HCT116 (cell line): Measurements from ENCODE around the gene HAVCR2. TPM values are rescaled to one million over a fixed set of nuclear protein-coding genes. Genes with fewer than 3 reads are reported as not detected.

Experiments used
- ATAC-seq: fragments of 200-7000 bp; cut with Tn5 transposase; 2 replicates; pipeline ENCODE4 v1.9.1; 2020; ENCODE audit warnings: mild to moderate bottlenecking, moderate library complexity
- BruUV-seq: library from RNA; stranded (reverse); fragments of 400-500 nt; replicated peaks from 2 replicates; lab custom pipeline; 2021; lab: Mats Ljungman, UMichigan
- CTCF ChIA-PET: fragments of 300-600 bp; sonication (Branson Sonifier 250); formaldehyde crosslinking; loops from one replicate; lab custom pipeline; 2021; ENCODE audit warnings: antibody characterized with exemption; lab: Charles Lee
- POLR2A ChIA-PET: fragments of 300-600, 350-600 bp; sonication (Branson Sonifier 250); formaldehyde crosslinking; loops from one replicate; lab custom pipeline; 2021; ENCODE audit warnings: antibody characterized with exemption; lab: Charles Lee
- RAD21 ChIA-PET, 2 experiments: fragments of 300-600 bp; sonication (Branson Sonifier 250); formaldehyde crosslinking; loops; one replicate each; lab custom pipeline; 2023; ENCODE audit warnings: low total read pairs in 2 of 2; ENCODE audit not compliant: uncharacterized antibody in 2 of 2, unreplicated experiment in 2 of 2, low non-redundant PET in 1 of 2; lab: Charles Lee
- DNase-seq: peaks from one replicate; pipeline ENCODE4 v3.0.0-alpha.2; 2010; ENCODE audit warnings: low read depth, low spot score
- H2AFZ ChIP-seq: fragments of 200-600 bp; shearing (Covaris generic), sonication (generic); 2 replicates; pipeline ENCODE4 v1.6.1; 2017; ENCODE audit warnings: low read depth, mixed run types, mixed read lengths, antibody characterized with exemption, low read length; ENCODE audit not compliant: poor library complexity, severe bottlenecking
- H3K27ac ChIP-seq: 2 replicates; pipeline ENCODE4 v1.5.1; 2012; ENCODE audit warnings: low read depth, low read length
- H3K27me3 ChIP-seq: fragments of 200-600 bp; sonication (generic); 2 replicates; pipeline ENCODE4 v1.6.1; 2016; ENCODE audit warnings: mixed run types, low read length, mixed read lengths; ENCODE audit not compliant: insufficient read depth
- H3K36me3 ChIP-seq, 2 experiments: fragments of 200-500 bp in 1 of 2; fragments of 200-600 bp in 1 of 2; sonication (Bioruptor generic) in 1 of 2; sonication (generic) in 1 of 2; 2 replicates each; pipeline versions ENCODE4 v1.5.1 to v1.6.1; 2014 to 2016; ENCODE audit warnings: low read length in 2 of 2, inconsistent platforms in 1 of 2, mixed read lengths in 1 of 2, mixed run types in 1 of 2; ENCODE audit not compliant: insufficient read depth in 2 of 2, control insufficient read depth in 1 of 2
- H3K4me1 ChIP-seq, 2 experiments: fragments of 200-600 bp in 1 of 2; sonication (generic) in 1 of 2; 2 replicates each; pipeline versions ENCODE4 v1.5.1 to v1.6.1; 2012 to 2017; ENCODE audit warnings: low read length in 2 of 2, inconsistent platforms in 1 of 2, mild to moderate bottlenecking in 1 of 2, mixed read lengths in 1 of 2, mixed run types in 1 of 2, moderate library complexity in 1 of 2; ENCODE audit not compliant: insufficient read depth in 2 of 2, control insufficient read depth in 1 of 2
- H3K4me2 ChIP-seq: fragments of 200-600 bp; sonication (generic); 2 replicates; pipeline ENCODE4 v1.6.1; 2017; ENCODE audit warnings: mixed run types, low read length, mixed read lengths
- H3K4me3 ChIP-seq, 2 experiments: fragments of 200-600 bp in 1 of 2; sonication (generic) in 1 of 2; replicated peaks in 1 of 2; 2 replicates each; pipeline ENCODE4 v1.5.1; 2011 to 2016; ENCODE audit warnings: low read length in 2 of 2, control low read depth in 1 of 2, low read depth in 1 of 2, mild to moderate bottlenecking in 1 of 2, mixed read lengths in 1 of 2, mixed run types in 1 of 2
- H3K79me2 ChIP-seq: fragments of 200-600 bp; sonication (generic); 2 replicates; pipeline ENCODE4 v1.6.1; 2017; ENCODE audit warnings: mild to moderate bottlenecking, mixed run types, low read length, moderate library complexity, mixed read lengths; ENCODE audit not compliant: insufficient read depth
- H3K9ac ChIP-seq: fragments of 200-600 bp; sonication (generic); 2 replicates; pipeline ENCODE4 v1.6.1; 2016; ENCODE audit warnings: low read length, mixed read lengths
- H3K9me2 ChIP-seq: fragments of 200-600 bp; sonication (generic), shearing (Covaris generic); 2 replicates; pipeline ENCODE4 v1.6.1; 2017; ENCODE audit warnings: mixed run types, mild to moderate bottlenecking, moderate library complexity; ENCODE audit not compliant: insufficient read depth
- H3K9me3 ChIP-seq, 2 experiments: fragments of 200-500 bp in 1 of 2; fragments of 200-600 bp in 1 of 2; sonication (Bioruptor generic) in 1 of 2; sonication (generic) in 1 of 2; 2 replicates each; pipeline ENCODE4 v1.6.1; 2014 to 2017; ENCODE audit warnings: low read length in 2 of 2, mixed read lengths in 2 of 2, inconsistent platforms in 1 of 2, low read depth in 1 of 2, mild to moderate bottlenecking in 1 of 2, mixed run types in 1 of 2, moderate library complexity in 1 of 2; ENCODE audit not compliant: control insufficient read depth in 1 of 2, insufficient read depth in 1 of 2
- H4K20me1 ChIP-seq: fragments of 200-600 bp; sonication (generic), shearing (Covaris generic); 2 replicates; pipeline ENCODE4 v1.6.1; 2017; ENCODE audit warnings: mixed run types, mild to moderate bottlenecking, moderate library complexity; ENCODE audit not compliant: insufficient read depth
- CEBPB ChIP-seq: IDR thresholded peaks from 2 replicates; pipeline ENCODE4 v1.6.1; 2012; ENCODE audit warnings: low read depth
- EZH2phosphoT487 ChIP-seq: fragments of 200-600 bp; IDR thresholded peaks from 2 replicates; pipeline ENCODE4 v1.6.1; 2018; ENCODE audit warnings: antibody characterized with exemption, borderline replicate concordance
- POLR2AphosphoS5 ChIP-seq: IDR thresholded peaks from 2 replicates; pipeline ENCODE4 v1.6.1; 2011; ENCODE audit warnings: mild to moderate bottlenecking, low read depth, low read length, moderate library complexity
- ZFX ChIP-seq: fragments of 450-650 bp; IDR thresholded peaks from 2 replicates; pipeline ENCODE4 v1.6.1; 2017
- ZNF274 ChIP-seq: fragments of 200-500 bp; sonication (Bioruptor generic); IDR thresholded peaks from 2 replicates; pipeline ENCODE4 v1.6.1; 2014; ENCODE audit warnings: mild to moderate bottlenecking, low read depth, low read length, inconsistent platforms
- intact Hi-C: fragments of 100-400 bp; cut with micrococcal nuclease; formaldehyde crosslinking; loops from 2 replicates; pipeline ENCODE4 v1.10.0; 2022
- total RNA-seq: library from RNA; stranded (reverse); gene quantifications from one replicate; pipeline ENCODE4 v1.2.1, GENCODE V29; 2021; ENCODE audit not compliant: unreplicated experiment
- TF ChIP-seq, protein P1 (sequence below): IDR thresholded peaks from 2 replicates; pipeline ENCODE4 v1.6.1; 2012

Gene HAVCR2
- total RNA-seq, 1 experiment from 2014 or later, result 0.07 TPM

DNA sequence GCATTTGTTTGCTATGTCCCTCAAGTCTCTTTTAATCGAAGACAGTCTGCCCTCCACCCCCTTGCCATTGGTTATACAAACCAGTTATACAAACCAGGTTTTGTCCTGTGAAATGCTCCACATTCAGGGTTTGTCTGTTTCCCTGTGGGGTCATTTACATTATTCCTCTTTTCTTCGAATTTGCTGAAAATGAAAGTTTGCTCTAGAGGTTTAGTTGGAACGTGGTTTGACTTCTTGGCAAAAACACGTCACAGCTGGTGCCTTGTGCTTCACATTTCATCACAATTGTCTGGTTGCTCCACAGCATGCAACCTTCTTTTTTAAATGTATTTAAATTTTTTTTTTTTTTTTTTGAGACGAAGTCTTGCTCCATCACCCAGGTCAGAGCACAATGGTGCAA lies 4.2 kb upstream of the HAVCR2 start:
- Histone ChIP-seq H3K9me3 (no peaks in the 10 kb centered on the region), H3K9me2 (no peaks in the 10 kb centered on the region), H3K27ac (no peak overlapping the region), H3K4me2 (no peak overlapping the region), H4K20me1 (no peaks in the 10 kb centered on the region), H3K36me3 (no peaks in the 10 kb centered on the region), H3K9ac (no peak overlapping the region), H2AFZ (no peak overlapping the region), H3K79me2 (no peaks in the 10 kb centered on the region), H3K4me3 (no peak overlapping the region), H3K4me1 (no peaks in the 10 kb centered on the region), H3K27me3 (no peaks in the 10 kb centered on the region)
- no peak for TF ChIP-seq CEBPB
- ChIA-PET RAD21 (no interaction called here), CTCF (no interaction called here), POLR2A (no interaction called here)
- intact Hi-C loops, result loop anchor here (5.0 kb wide), 1 partner anchor 126 kb away; no protein-coding TSS in a partner anchor
- no peak for ATAC-seq
- no TSS peak for BruUV-seq
- no peak for DNase-seq

DNA sequence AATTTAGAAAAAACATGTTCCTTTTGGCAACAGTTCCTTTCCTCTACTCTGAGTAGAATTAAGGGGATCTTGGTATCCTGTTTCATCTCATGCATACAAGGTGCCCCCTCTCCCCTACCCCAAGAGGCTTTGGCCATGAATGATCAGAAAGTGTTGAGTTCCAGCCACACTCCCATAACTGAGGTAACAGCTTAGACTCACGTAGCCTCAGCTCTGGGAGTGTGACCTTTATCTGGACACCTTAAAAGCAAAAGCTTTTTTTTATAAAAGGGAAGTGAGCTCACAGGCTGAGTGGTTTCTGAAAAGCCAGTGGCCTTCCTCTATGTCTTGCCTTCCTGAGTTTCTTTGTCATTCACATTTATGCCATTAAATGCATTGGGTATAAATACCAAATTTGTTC lies 900 bp upstream of the HAVCR2 start:
- ATAC-seq (no peak), DNase-seq (no peak)
- POLR2A ChIA-PET, result no interaction called here
- H2AFZ ChIP-seq, result no peak overlapping the region
- CTCF ChIA-PET, result no interaction called here
- H3K27ac ChIP-seq, result no peak overlapping the region
- TF ChIP-seq ZNF274 (no peak), POLR2AphosphoS5 (no peak), EZH2phosphoT487 (no peak), ZFX (no peak)
- TF ChIP-seq, protein P1, sequence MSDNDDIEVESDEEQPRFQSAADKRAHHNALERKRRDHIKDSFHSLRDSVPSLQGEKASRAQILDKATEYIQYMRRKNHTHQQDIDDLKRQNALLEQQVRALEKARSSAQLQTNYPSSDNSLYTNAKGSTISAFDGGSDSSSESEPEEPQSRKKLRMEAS, result no peak
- no peaks in the 10 kb centered on the region for H3K9me3 ChIP-seq
- no peaks in the 10 kb centered on the region for H3K79me2 ChIP-seq
- H3K4me2 ChIP-seq, result no peak overlapping the region
- H3K9me2 ChIP-seq, result no peaks in the 10 kb centered on the region
- no peaks in the 10 kb centered on the region for H4K20me1 ChIP-seq
- no TSS peak for BruUV-seq
- no peaks in the 10 kb centered on the region for H3K4me1 ChIP-seq
- H3K27me3 ChIP-seq, result no peaks in the 10 kb centered on the region
- RAD21 ChIA-PET, result no interaction called here
- intact Hi-C loops, result loop anchor here (5.0 kb wide), 1 partner anchor 122 kb away; no protein-coding TSS in a partner anchor
- H3K36me3 ChIP-seq, result no peaks in the 10 kb centered on the region
- H3K4me3 ChIP-seq, result no peak overlapping the region
- H3K9ac ChIP-seq, result no peak overlapping the region
